ENCODE results near the gene WDR81.
A peak's percentile ranks its signal among the peaks of the same experiment; 100 is the strongest.

Gene WDR81

GRCh38 chr17:1713160-1713877, 11.2 kb upstream of the WDR81 start:
- no peak for DNase-seq

- DNase-seq: no peak
Observed at GRCh38 chr17:1713878-1714426, 10.6 kb upstream of the WDR81 start.

GRCh38 chr17:1714427-1714979, 10.0 kb upstream of the WDR81 start:
- DNase-seq: peak; percentile 99

- peak; percentile 94 for DNase-seq
Observed at GRCh38 chr17:1714980-1715802, 9.3 kb upstream of the WDR81 start.

GRCh38 chr17:1715803-1716075, 8.8 kb upstream of the WDR81 start:
- DNase-seq: no peak

- DNase-seq: peak; percentile 100
Observed at GRCh38 chr17:1716076-1716911, 8.2 kb upstream of the WDR81 start.

GRCh38 chr17:1716912-1717695, 7.4 kb upstream of the WDR81 start:
- peak; percentile 99 for DNase-seq

- DNase-seq: no peak
Observed at GRCh38 chr17:1718362-1719165, 5.9 kb upstream of the WDR81 start.

- peak; percentile 43 for DNase-seq
Observed at GRCh38 chr17:1720856-1721386, 3.6 kb upstream of the WDR81 start.

GRCh38 chr17:1722022-1722421, 2.5 kb upstream of the WDR81 start:
- peak; percentile 33 for DNase-seq

- DNase-seq: no peak
Observed at GRCh38 chr17:1724869-1725641, 551 bp downstream of the WDR81 start.

- DNase-seq: no peak
Observed at GRCh38 chr17:1725642-1726511, 1.4 kb downstream of the WDR81 start.

- DNase-seq: no peak
Observed at GRCh38 chr17:1726626-1727257, 2.2 kb downstream of the WDR81 start.

GRCh38 chr17:1727258-1727789, 2.8 kb downstream of the WDR81 start:
- no peak for DNase-seq

- no peak for DNase-seq
Observed at GRCh38 chr17:1727876-1728630, 3.5 kb downstream of the WDR81 start.

- no peak for DNase-seq
Observed at GRCh38 chr17:1729966-1730325, 5.4 kb downstream of the WDR81 start.

Data from fibroblast of skin of back (primary cell).